HT-29 (cell line): ENCODE measurements around the gene GOLGA2. TPM values are rescaled to one million over a fixed set of nuclear protein-coding genes. Genes with fewer than 3 reads are reported as not detected.

ENCODE experiments used
- DNase-seq: peaks from one replicate; pipeline ENCODE4 v3.0.0-alpha.2; 2015; ENCODE audit warnings: low spot score
- total RNA-seq: library from RNA; depleted of rRNA; stranded (reverse); fragments of >200 nt; shearing (Covaris generic); gene quantifications from 2 replicates; pipeline ENCODE4 v1.2.3, GENCODE V29; 2014

Gene GOLGA2
- total RNA-seq, 1 experiment from 2014 or later: 63.4 TPM

- no peak for DNase-seq
These were observed 17.9 kb downstream of the GOLGA2 start for GRCh38 chr9:128257907-128258306.

- DNase-seq: no peak
These were observed 18.6 kb downstream of the GOLGA2 start for GRCh38 chr9:128257086-128257825.

- DNase-seq: peak; percentile 71
These were observed 20.7 kb downstream of the GOLGA2 start for GRCh38 chr9:128254855-128255759.

GRCh38 chr9:128254362-128254761 is 21.4 kb downstream of the GOLGA2 start:
- DNase-seq: no peak

- no peak for DNase-seq
These were observed 21.8 kb downstream of the GOLGA2 start for GRCh38 chr9:128253991-128254346.

- no peak for DNase-seq
These were observed 22.4 kb downstream of the GOLGA2 start for GRCh38 chr9:128253140-128253990.

- DNase-seq: no peak
These were observed 23.3 kb downstream of the GOLGA2 start for GRCh38 chr9:128252317-128253139.

GRCh38 chr9:128251732-128252100 is 24.1 kb downstream of the GOLGA2 start:
- no peak for DNase-seq

- DNase-seq: no peak
These were observed 24.7 kb downstream of the GOLGA2 start for GRCh38 chr9:128250839-128251731.

- DNase-seq: peak; percentile 72
These were observed 25.6 kb downstream of the GOLGA2 start for GRCh38 chr9:128249908-128250838.

GRCh38 chr9:128249558-128249907 is 26.3 kb downstream of the GOLGA2 start:
- no peak for DNase-seq

GRCh38 chr9:128247226-128247803 is 28.5 kb downstream of the GOLGA2 start:
- no peak for DNase-seq

- no peak for DNase-seq
These were observed 29.3 kb downstream of the GOLGA2 start for GRCh38 chr9:128246471-128246870.

GRCh38 chr9:128245421-128246151 is 30.2 kb downstream of the GOLGA2 start:
- DNase-seq: no peak

GRCh38 chr9:128244837-128245231 is 31.0 kb downstream of the GOLGA2 start:
- no peak for DNase-seq

GRCh38 chr9:128244091-128244836 is 31.5 kb downstream of the GOLGA2 start:
- no peak for DNase-seq
